ENCODE data around the gene C1orf53.

DNA sequence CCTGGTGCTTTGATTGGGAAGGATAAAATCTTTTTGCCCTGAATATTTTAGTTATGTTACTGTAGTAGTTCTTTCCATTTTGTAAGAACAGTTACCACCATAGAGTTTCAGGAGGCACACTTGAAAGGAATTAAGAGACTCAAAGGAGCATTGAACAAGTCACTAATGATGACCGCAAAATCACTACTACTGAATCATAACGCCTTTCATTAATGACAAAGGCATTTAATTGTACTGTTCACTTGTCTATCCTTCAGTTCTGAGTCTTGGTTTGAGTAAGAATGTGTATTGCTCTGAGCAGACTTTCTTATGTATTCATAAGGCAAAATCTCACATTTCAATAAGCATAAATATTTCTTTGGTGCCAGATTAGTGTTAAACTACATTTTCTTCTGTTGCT is 39.6 kb downstream of the C1orf53 start:
- TF ChIP-seq, protein P1, sequence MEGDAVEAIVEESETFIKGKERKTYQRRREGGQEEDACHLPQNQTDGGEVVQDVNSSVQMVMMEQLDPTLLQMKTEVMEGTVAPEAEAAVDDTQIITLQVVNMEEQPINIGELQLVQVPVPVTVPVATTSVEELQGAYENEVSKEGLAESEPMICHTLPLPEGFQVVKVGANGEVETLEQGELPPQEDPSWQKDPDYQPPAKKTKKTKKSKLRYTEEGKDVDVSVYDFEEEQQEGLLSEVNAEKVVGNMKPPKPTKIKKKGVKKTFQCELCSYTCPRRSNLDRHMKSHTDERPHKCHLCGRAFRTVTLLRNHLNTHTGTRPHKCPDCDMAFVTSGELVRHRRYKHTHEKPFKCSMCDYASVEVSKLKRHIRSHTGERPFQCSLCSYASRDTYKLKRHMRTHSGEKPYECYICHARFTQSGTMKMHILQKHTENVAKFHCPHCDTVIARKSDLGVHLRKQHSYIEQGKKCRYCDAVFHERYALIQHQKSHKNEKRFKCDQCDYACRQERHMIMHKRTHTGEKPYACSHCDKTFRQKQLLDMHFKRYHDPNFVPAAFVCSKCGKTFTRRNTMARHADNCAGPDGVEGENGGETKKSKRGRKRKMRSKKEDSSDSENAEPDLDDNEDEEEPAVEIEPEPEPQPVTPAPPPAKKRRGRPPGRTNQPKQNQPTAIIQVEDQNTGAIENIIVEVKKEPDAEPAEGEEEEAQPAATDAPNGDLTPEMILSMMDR (IDR thresholded peaks at IDR 0.05 in 4 of 5, conservative IDR thresholded peaks at IDR 0.05 in 1 of 5), result no peak
- TF ChIP-seq POLR2A (IDR thresholded peaks at IDR 0.05), result no peak
